Astrocyte of the cerebellum (primary cell): ENCODE measurements around the gene PCLO.

ENCODE experiments used
- DNase-seq: peaks from one replicate; pipeline ENCODE4 v3.0.0-alpha.2; 2011; ENCODE audit warnings: low read depth
- H3K4me3 ChIP-seq: 2 replicates; pipeline ENCODE4 v1.5.1; 2011; ENCODE audit warnings: mild to moderate bottlenecking, low read depth, low read length, moderate library complexity
- CTCF ChIP-seq: IDR thresholded peaks from 2 replicates; pipeline ENCODE4 v1.5.1; 2012; ENCODE audit warnings: low read length, low read depth, moderate library complexity, mild to moderate bottlenecking; ENCODE audit errors: missing control alignments
- in situ Hi-C: cut with HindIII; loops from 2 replicates; pipeline ENCODE4 v1.10.0; 2017; ENCODE audit warnings: low sequenced_read_pairs

PCLO gene

GRCh38 chr7:83190659-83191389 is 28.1 kb upstream of the PCLO start:
- no peak overlapping the region for H3K4me3 ChIP-seq
- no peak for DNase-seq
- in situ Hi-C loops: no loop called here
- TF ChIP-seq CTCF: no peak

GRCh38 chr7:83178796-83179195 is 16.1 kb upstream of the PCLO start:
- in situ Hi-C loops: no loop called here
- peak; percentile 39 for DNase-seq
- no peak overlapping the region for H3K4me3 ChIP-seq
- TF ChIP-seq CTCF: no peak

- H3K4me3 ChIP-seq: no peak overlapping the region
- no peak for TF ChIP-seq CTCF
- in situ Hi-C loops: no loop called here
- DNase-seq: peak; percentile 71
Observed at GRCh38 chr7:83178066-83178465, 15.4 kb upstream of the PCLO start.

- no peak overlapping the region for H3K4me3 ChIP-seq
- in situ Hi-C loops: no loop called here
- TF ChIP-seq CTCF: no peak
- DNase-seq: no peak
Observed at GRCh38 chr7:83173664-83174063, 11.0 kb upstream of the PCLO start.

GRCh38 chr7:83166781-83167180 is 4.1 kb upstream of the PCLO start:
- TF ChIP-seq CTCF: no peak
- no peak overlapping the region for H3K4me3 ChIP-seq
- no peak for DNase-seq
- in situ Hi-C loops: no loop called here

- no peak for DNase-seq
- TF ChIP-seq CTCF: no peak
- in situ Hi-C loops: no loop called here
- peak overlapping the region; percentile 55 for H3K4me3 ChIP-seq
Observed at GRCh38 chr7:83161899-83162401, 734 bp downstream of the PCLO start.
